Measurements from ENCODE around the gene SOD3.

SOD3 gene

DNA sequence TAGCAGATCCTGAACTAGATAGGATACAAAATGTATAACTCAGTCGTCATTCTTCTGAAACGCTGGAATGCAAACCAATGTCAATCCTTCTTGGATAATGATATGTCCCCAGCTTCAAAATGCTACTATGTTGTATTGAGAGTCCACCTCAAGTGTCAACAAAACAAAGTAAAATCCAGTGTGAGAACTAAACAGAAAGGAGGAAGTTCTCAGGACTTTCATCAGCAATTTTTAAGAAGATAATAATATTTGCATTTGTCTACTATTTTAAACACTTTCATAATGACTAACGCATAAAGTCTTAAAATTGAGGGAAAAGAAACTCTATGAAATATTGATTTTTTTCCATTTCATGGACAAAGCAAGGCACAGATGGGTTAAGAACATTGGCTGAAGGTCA, 36.3 kb downstream of the SOD3 start:
- no peak overlapping the region for H3K4me3 ChIP-seq (ENCODE audit: low read length)
- no peaks in the 10 kb centered on the region for H3K4me1 ChIP-seq (ENCODE audit: control insufficient read depth, low read depth, low read length)
- no peak overlapping the region for H3K9ac ChIP-seq (ENCODE audit: low read length)
- H3K27ac ChIP-seq (ENCODE audit: low read length): no peak overlapping the region
- H3K36me3 ChIP-seq (ENCODE audit: control insufficient read depth, low read depth, low read length): no peaks in the 10 kb centered on the region
- H3K27me3 ChIP-seq (ENCODE audit: control insufficient read depth, insufficient read depth, low read length): no peaks in the 10 kb centered on the region
- no peaks in the 10 kb centered on the region for H3K9me3 ChIP-seq (ENCODE audit: control insufficient read depth, low read depth, low read length)

DNA sequence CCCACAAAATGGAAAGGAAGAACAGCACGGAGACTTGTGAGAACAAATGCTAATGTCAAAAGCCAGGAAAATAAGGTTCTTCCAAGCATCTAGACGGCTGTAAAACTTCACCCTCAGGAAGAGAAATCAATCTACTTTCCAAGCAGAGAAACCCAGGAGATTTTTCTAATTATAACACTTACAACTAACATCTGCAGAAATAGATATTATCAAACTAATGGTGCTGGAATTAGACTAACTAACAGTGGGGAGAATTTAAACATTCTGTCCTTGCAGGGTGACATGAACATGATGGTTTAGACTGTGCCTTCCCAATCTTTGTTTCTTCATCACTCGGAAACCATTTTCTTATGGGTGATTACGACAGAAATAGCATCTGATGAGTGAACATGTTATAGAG, 40.3 kb downstream of the SOD3 start:
- H3K4me1 ChIP-seq (ENCODE audit: control insufficient read depth, low read depth, low read length): no peaks in the 10 kb centered on the region
- H3K36me3 ChIP-seq (ENCODE audit: control insufficient read depth, low read depth, low read length): no peaks in the 10 kb centered on the region
- H3K4me3 ChIP-seq (ENCODE audit: low read length): no peak overlapping the region

DNA sequence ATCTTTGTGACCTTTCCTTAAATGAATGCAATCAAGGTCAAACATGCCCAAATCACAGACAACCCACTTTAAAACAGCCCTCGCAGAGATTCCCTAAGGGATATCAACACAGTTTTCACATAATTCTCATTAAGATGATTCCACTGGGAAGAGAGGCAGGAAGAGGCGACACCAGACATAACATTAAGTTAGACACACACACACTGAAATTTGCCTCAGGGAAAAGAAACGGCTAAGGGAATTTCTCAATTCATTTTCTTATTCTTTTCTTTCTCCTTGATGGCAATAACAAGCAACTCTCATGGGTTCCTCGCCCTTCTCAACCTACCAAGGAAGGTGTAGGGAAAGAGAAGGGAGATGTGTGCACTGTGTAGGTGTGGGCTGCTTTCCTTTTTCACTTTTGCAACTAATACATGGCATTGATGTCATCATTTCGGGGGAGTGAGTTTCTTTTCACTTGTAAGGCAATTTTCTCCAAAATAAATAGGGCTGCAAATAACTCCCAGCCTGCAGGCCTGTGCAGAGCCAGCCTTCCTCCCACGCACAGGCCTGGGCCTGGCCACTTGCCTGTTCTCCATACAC, 41.4 kb downstream of the SOD3 start:
- no peaks in the 10 kb centered on the region for H3K4me1 ChIP-seq (ENCODE audit: control insufficient read depth, low read depth, low read length)
- no peaks in the 10 kb centered on the region for H3K9me3 ChIP-seq (ENCODE audit: control insufficient read depth, low read depth, low read length)
- H3K27ac ChIP-seq (ENCODE audit: low read length): no peak overlapping the region
- H3K9ac ChIP-seq (ENCODE audit: low read length): no peak overlapping the region
- no peaks in the 10 kb centered on the region for H3K27me3 ChIP-seq (ENCODE audit: control insufficient read depth, insufficient read depth, low read length)
- no peaks in the 10 kb centered on the region for H3K36me3 ChIP-seq (ENCODE audit: control insufficient read depth, low read depth, low read length)
- no peak overlapping the region for H3K4me3 ChIP-seq (ENCODE audit: low read length)

More for the DNA sequence above, 40.3 kb downstream of the SOD3 start:
- no peaks in the 10 kb centered on the region for H3K27me3 ChIP-seq (ENCODE audit: control insufficient read depth, insufficient read depth, low read length)
- no peak overlapping the region for H3K27ac ChIP-seq (ENCODE audit: low read length)
- no peak overlapping the region for H3K9ac ChIP-seq (ENCODE audit: low read length)
- H3K9me3 ChIP-seq (ENCODE audit: control insufficient read depth, low read depth, low read length): no peaks in the 10 kb centered on the region

DNA sequence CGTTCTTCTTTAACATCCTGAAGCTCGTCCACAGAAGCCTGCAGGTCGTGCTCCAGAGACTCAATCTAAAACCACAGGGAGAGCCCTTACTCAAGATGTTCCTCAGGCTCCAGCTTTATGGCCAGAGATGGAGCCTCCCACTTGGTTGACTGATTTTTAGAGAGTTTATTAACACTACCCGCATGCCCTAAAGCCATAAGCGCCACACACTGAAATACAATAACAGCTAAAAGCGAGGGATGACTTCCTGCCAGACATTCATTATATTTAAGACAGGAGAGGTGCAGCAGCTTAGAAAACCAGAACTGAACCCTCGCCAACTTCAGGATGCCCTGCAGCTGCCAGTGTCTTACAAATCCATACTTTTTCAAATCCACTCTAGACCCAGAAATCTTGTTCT, 42.0 kb downstream of the SOD3 start:
- Histone ChIP-seq H3K4me3 (ENCODE audit: low read length) (no peak overlapping the region), H3K4me1 (ENCODE audit: control insufficient read depth, low read depth, low read length) (no peaks in the 10 kb centered on the region), H3K27me3 (ENCODE audit: control insufficient read depth, insufficient read depth, low read length) (no peaks in the 10 kb centered on the region), H3K9me3 (ENCODE audit: control insufficient read depth, low read depth, low read length) (no peaks in the 10 kb centered on the region), H3K9ac (ENCODE audit: low read length) (no peak overlapping the region), H3K27ac (ENCODE audit: low read length) (no peak overlapping the region), H3K36me3 (ENCODE audit: control insufficient read depth, low read depth, low read length) (no peaks in the 10 kb centered on the region)

DNA sequence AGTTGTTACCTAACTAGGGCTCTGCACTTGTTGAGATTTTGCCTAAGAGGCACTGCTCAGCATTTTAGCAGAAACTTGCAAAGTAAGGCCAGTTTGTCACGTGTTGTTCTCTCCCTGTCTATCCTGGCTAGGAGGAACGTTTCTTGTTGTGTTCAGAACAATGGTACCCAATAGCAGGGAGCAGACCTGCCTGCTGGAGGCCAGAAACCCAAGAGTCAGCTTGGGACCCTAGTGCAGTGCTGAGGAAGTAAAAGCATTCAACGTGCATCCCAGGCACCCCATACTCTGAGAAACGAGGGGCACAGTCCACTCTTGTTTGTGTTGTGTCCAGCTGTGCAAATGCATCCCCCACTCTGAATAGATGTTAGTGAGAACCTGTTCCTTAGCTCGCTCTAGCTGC, 42.4 kb downstream of the SOD3 start:
- Histone ChIP-seq H3K36me3 (ENCODE audit: control insufficient read depth, low read depth, low read length) (no peaks in the 10 kb centered on the region), H3K27me3 (ENCODE audit: control insufficient read depth, insufficient read depth, low read length) (no peaks in the 10 kb centered on the region), H3K4me3 (ENCODE audit: low read length) (no peak overlapping the region), H3K4me1 (ENCODE audit: control insufficient read depth, low read depth, low read length) (no peaks in the 10 kb centered on the region), H3K27ac (ENCODE audit: low read length) (no peak overlapping the region), H3K9me3 (ENCODE audit: control insufficient read depth, low read depth, low read length) (no peaks in the 10 kb centered on the region), H3K9ac (ENCODE audit: low read length) (no peak overlapping the region)

DNA sequence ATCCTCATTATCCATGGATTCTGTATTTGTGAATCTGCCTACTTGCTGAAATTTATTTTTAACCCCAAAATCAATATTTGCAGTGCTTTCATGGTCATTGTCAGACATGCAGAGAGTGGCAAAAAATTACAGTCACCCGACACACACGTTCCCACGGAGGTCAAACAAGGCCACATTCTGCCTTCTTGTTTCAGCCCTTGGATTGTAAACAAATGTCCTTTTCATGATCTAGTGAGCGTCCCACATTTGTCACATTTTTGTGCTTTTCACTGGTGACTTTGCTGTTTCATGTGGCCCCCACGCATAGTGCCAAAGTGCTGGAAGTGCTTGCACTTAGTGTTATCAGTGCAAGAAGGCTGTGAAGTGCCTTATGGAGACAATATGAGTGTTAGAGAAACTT, 45.0 kb downstream of the SOD3 start:
- Histone ChIP-seq H3K4me3 (ENCODE audit: low read length) (no peak overlapping the region), H3K27me3 (ENCODE audit: control insufficient read depth, insufficient read depth, low read length) (no peaks in the 10 kb centered on the region), H3K36me3 (ENCODE audit: control insufficient read depth, low read depth, low read length) (no peaks in the 10 kb centered on the region), H3K9me3 (ENCODE audit: control insufficient read depth, low read depth, low read length) (no peaks in the 10 kb centered on the region), H3K27ac (ENCODE audit: low read length) (no peak overlapping the region), H3K9ac (ENCODE audit: low read length) (no peak overlapping the region), H3K4me1 (ENCODE audit: control insufficient read depth, low read depth, low read length) (no peaks in the 10 kb centered on the region)

DNA sequence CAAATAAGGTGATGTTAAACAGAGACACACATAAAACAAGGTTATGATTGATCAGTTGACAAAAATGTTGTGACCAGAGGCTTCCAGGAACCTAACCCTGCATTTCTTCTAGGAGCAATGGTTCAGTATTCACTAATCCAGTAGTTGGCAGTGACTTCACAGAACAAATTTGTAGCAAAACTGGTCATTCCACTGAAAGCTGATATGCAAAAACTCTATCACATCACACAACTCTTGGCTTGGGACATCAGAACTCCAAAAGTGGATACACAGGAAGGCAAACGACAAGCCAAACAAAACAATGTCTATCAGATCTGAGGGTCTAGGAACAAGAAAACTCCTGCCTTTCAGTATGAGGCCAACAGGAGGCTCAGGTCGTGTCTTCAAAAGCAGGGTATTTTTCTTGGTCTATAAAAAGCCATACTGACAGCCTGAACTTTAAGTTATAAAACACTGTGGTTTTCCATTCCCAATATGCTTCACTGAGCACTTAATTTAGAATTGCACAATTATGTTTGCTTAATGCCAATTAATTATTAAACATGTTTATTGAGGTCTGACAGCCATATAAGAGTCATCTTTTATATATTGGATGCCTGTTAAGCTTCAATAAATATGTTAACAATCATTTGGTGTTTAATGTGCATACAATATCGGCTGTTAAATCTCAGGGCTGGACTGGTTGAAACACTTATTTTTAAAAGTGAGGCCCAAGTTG, 45.6 kb downstream of the SOD3 start:
- H3K4me3 ChIP-seq (ENCODE audit: low read length): no peak overlapping the region
- no peak overlapping the region for H3K9ac ChIP-seq (ENCODE audit: low read length)
- no peaks in the 10 kb centered on the region for H3K9me3 ChIP-seq (ENCODE audit: control insufficient read depth, low read depth, low read length)
- no peaks in the 10 kb centered on the region for H3K27me3 ChIP-seq (ENCODE audit: control insufficient read depth, insufficient read depth, low read length)
- H3K27ac ChIP-seq (ENCODE audit: low read length): no peak overlapping the region
- H3K36me3 ChIP-seq (ENCODE audit: control insufficient read depth, low read depth, low read length): no peaks in the 10 kb centered on the region
- no peaks in the 10 kb centered on the region for H3K4me1 ChIP-seq (ENCODE audit: control insufficient read depth, low read depth, low read length)

DNA sequence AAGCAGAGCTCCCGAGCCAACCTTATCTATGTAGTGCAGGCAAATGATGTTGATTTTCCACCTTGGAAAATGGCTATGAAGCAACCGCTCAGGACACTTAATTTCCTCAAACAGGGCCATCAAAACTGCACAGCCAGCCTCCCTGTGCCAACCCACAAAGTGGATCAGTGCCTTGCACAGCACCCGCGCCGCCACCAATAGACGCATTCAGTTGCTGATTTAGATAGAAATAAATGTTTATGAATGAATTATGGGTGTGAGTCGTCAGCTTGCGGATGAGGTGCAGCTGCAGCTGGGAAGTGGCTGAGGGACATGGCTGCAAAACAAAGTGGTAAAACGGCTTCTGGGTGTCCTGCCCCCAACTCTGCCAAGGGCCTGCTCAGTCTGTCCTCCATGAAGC, 47.0 kb downstream of the SOD3 start:
- Histone ChIP-seq H3K4me1 (ENCODE audit: control insufficient read depth, low read depth, low read length) (peaks cover 6% of the 10 kb centered on the region), H3K4me3 (ENCODE audit: low read length) (no peak overlapping the region), H3K9ac (ENCODE audit: low read length) (no peak overlapping the region), H3K27ac (ENCODE audit: low read length) (no peak overlapping the region), H3K36me3 (ENCODE audit: control insufficient read depth, low read depth, low read length) (no peaks in the 10 kb centered on the region), H3K27me3 (ENCODE audit: control insufficient read depth, insufficient read depth, low read length) (no peaks in the 10 kb centered on the region), H3K9me3 (ENCODE audit: control insufficient read depth, low read depth, low read length) (no peaks in the 10 kb centered on the region)

DNA sequence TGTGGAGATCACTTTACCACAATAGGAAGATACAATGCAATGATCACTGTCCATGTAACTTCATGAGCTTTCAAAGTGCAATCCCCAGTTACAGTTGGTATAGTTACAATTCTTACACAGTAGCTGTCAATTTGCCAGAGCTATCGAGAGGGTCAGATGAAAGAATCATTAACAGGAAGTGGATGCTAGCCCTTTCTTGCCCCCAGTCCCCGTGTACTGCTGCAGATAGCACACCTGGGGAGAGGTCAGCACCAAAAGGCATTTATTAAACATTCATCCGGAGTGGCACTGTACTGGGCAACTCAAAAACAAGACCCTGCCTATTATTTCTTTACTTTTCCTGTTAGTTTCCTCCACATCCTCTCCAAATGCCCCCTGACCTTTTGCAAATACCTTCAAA, 47.7 kb downstream of the SOD3 start:
- Histone ChIP-seq H3K9me3 (ENCODE audit: control insufficient read depth, low read depth, low read length) (no peaks in the 10 kb centered on the region), H3K9ac (ENCODE audit: low read length) (no peak overlapping the region), H3K36me3 (ENCODE audit: control insufficient read depth, low read depth, low read length) (no peaks in the 10 kb centered on the region), H3K27ac (ENCODE audit: low read length) (no peak overlapping the region), H3K27me3 (ENCODE audit: control insufficient read depth, insufficient read depth, low read length) (no peaks in the 10 kb centered on the region), H3K4me3 (ENCODE audit: low read length) (no peak overlapping the region), H3K4me1 (ENCODE audit: control insufficient read depth, low read depth, low read length) (peaks cover 6% of the 10 kb centered on the region)

DNA sequence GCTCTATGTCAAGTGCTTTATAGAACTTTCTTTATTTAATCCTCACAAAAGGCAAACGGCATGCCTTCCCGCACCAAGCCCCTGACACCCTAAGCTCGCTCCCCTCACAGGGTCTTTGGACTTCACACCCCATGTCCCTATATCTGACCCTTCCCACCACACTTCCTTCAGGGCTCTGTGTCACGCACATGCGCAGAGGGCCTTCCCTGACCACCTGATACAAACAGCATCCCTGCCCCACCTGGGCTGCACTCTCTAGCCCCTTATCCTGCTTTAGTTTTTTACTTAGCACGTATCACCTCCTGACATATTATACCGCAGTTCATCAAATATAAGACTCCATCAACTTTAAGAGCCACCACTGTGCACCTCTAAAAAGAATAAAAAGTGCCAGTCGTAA, 49.8 kb downstream of the SOD3 start:
- H3K9me3 ChIP-seq (ENCODE audit: control insufficient read depth, low read depth, low read length): no peaks in the 10 kb centered on the region
- no peak overlapping the region for H3K27ac ChIP-seq (ENCODE audit: low read length)
- H3K36me3 ChIP-seq (ENCODE audit: control insufficient read depth, low read depth, low read length): no peaks in the 10 kb centered on the region
- no peaks in the 10 kb centered on the region for H3K27me3 ChIP-seq (ENCODE audit: control insufficient read depth, insufficient read depth, low read length)
- H3K4me1 ChIP-seq (ENCODE audit: control insufficient read depth, low read depth, low read length): peaks cover 6% of the 10 kb centered on the region
- no peak overlapping the region for H3K9ac ChIP-seq (ENCODE audit: low read length)
- no peak overlapping the region for H3K4me3 ChIP-seq (ENCODE audit: low read length)

DNA sequence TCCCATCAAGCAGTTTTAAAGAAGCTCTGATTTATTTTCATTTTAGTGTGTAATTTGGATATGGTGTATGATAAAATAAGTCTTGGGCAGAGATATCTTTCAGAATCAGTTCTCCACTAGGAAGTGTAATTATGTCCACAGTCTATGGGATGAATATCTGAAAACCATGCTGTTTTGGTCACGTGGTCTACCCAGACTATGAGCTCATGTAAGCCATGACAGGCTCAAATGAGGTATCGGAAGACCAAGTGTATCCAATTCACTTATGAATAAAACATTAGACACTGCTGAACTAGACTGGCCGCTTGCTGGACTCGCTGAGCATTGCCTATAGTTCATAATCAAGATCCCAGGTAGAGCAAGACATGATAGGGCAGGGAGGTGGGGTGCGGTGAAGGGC, 50.5 kb downstream of the SOD3 start:
- Histone ChIP-seq H3K9ac (ENCODE audit: low read length) (no peak overlapping the region), H3K4me1 (ENCODE audit: control insufficient read depth, low read depth, low read length) (peaks cover 6% of the 10 kb centered on the region), H3K36me3 (ENCODE audit: control insufficient read depth, low read depth, low read length) (no peaks in the 10 kb centered on the region), H3K4me3 (ENCODE audit: low read length) (no peak overlapping the region), H3K27me3 (ENCODE audit: control insufficient read depth, insufficient read depth, low read length) (no peaks in the 10 kb centered on the region), H3K27ac (ENCODE audit: low read length) (no peak overlapping the region), H3K9me3 (ENCODE audit: control insufficient read depth, low read depth, low read length) (no peaks in the 10 kb centered on the region)

DNA sequence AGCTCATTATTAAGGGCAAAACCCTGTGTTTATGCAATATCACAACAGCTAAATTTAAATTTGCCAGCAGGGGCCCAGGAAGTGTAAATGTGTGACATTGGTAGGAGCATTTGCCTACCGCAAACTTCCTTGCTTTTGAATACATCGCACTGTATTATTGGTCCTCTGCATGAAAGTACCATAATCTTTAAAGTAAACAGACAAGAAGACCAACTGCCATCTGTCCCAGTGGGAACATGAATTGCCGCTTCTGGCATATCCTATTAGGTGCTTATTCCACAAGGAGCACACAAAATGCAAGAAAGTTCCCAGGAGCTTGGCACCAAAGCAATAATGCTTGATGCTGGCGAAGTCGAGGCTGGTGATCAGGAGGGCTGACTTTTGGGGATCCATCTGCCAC, 51.3 kb downstream of the SOD3 start:
- no peak overlapping the region for H3K27ac ChIP-seq (ENCODE audit: low read length)
- H3K36me3 ChIP-seq (ENCODE audit: control insufficient read depth, low read depth, low read length): no peaks in the 10 kb centered on the region
- no peaks in the 10 kb centered on the region for H3K9me3 ChIP-seq (ENCODE audit: control insufficient read depth, low read depth, low read length)
- no peaks in the 10 kb centered on the region for H3K27me3 ChIP-seq (ENCODE audit: control insufficient read depth, insufficient read depth, low read length)
- H3K4me1 ChIP-seq (ENCODE audit: control insufficient read depth, low read depth, low read length): peaks cover 6% of the 10 kb centered on the region
- H3K4me3 ChIP-seq (ENCODE audit: low read length): no peak overlapping the region
- no peak overlapping the region for H3K9ac ChIP-seq (ENCODE audit: low read length)

Data from iPS-18a (cell line).